Epithelial cell of proximal tubule (primary cell): ENCODE measurements around the gene TNFAIP8L1. TPM values are rescaled to one million over a fixed set of nuclear protein-coding genes. Genes with fewer than 3 reads are reported as not detected.
A peak's percentile ranks its signal among the peaks of the same experiment; 100 is the strongest.

ENCODE experiments used
- DNase-seq: peaks from one replicate; pipeline ENCODE4 v3.0.0-alpha.2; 2011; ENCODE audit warnings: low read depth
- H3K4me3 ChIP-seq: 2 replicates; pipeline ENCODE4 v1.5.1; 2011; ENCODE audit warnings: low read depth, mild to moderate bottlenecking, low read length
- total RNA-seq: library from RNA; depleted of rRNA; stranded (reverse); fragments of >200 nt; gene quantifications from 2 replicates; pipeline ENCODE4 v1.2.3, GENCODE V29; 2015
- TF ChIP-seq, protein P1 (sequence below): conservative IDR thresholded peaks from 2 replicates; pipeline ENCODE4 v1.5.1; 2012; ENCODE audit warnings: low read depth, mild to moderate bottlenecking, low read length

Gene TNFAIP8L1
- total RNA-seq: 6.7 and 7.4 TPM in 2 replicates

DNA sequence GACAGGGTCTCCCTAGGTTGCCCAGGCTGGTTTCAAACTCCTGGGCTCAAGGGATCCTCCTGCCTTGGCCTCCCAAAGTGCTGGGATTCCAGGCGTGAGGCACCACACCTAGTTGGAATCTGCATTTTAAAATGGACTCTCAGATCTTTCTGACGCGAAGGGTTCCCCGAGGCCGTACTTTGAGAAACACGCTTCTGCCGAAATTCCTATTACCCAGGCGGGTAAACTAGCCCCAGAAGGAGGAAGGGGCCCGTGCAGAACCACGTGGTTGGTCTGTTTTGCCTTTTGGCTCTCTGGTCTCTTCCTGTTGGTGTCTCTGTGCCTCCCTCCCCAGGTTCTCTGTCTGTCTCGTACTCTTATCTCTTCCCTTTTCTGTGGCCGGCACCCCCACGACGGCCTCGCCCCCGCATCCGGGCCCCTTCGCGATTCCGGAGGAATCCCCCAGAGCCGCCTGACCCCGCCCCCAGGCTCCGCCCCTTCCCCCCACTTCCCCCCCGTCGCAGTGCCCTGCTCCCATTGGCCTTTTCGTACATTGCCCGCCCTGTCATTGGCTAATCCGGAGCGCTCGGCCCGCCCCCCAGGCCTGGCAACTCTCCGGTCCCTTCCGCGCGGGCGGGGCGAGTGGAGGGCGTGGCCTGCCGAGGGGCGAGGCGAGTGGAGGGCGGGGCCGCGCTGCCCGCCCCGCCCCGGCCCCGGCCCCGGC is at the start of gene TNFAIP8L1:
Gene TNFAIP8L1, plus strand, starts transcription at position 689 of the 703 bp plus-strand sequence. CDS start 12,354 bp downstream, outside the sequence.
- H3K4me3 ChIP-seq: peak within 1 kb of the TSS; percentile 92
- TF ChIP-seq, protein P1, sequence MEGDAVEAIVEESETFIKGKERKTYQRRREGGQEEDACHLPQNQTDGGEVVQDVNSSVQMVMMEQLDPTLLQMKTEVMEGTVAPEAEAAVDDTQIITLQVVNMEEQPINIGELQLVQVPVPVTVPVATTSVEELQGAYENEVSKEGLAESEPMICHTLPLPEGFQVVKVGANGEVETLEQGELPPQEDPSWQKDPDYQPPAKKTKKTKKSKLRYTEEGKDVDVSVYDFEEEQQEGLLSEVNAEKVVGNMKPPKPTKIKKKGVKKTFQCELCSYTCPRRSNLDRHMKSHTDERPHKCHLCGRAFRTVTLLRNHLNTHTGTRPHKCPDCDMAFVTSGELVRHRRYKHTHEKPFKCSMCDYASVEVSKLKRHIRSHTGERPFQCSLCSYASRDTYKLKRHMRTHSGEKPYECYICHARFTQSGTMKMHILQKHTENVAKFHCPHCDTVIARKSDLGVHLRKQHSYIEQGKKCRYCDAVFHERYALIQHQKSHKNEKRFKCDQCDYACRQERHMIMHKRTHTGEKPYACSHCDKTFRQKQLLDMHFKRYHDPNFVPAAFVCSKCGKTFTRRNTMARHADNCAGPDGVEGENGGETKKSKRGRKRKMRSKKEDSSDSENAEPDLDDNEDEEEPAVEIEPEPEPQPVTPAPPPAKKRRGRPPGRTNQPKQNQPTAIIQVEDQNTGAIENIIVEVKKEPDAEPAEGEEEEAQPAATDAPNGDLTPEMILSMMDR: no peak
- no peak for DNase-seq

DNA sequence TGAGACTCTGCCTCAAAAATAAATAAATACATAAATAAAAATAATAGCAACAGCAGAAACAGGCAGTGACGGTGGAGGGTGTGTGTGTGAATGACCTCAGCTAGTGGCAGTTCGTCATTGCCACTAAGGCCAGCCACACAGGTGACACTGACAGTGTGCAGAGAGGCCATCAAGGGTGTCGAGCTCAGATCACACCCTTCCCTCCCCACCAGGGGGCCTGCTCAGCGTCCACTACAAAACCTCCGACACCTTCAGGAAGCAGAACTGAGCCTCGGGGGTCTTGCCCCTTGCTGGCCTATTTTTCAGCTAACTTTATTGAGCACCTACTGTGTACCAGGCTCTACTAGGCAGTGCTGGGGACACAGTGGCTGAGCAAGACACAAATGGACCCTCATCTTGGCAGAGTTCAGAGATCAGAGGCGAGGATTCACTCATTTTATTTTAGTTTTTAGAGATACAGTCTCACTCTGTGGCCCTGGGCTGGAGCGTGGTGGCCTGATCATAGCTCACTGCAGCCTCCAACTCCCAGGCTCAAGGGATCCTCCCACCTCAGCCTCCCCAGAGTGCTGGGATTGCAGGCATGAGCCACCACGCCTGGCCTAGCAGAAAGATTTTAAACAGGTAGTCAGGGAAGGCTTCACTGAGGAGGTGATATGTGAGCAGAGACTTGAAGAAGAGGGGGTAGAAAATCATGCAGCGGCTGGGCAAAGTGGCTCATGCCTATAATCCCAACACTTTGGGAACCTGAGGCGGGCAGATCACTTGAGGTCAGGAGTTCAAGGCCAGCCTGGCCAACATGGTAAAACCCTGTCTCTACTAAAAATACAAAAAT is 49.5 kb upstream of the TNFAIP8L1 start:
- DNase-seq: no peak
- TF ChIP-seq, protein P1: peak; percentile 55
- no peak overlapping the region for H3K4me3 ChIP-seq

DNA sequence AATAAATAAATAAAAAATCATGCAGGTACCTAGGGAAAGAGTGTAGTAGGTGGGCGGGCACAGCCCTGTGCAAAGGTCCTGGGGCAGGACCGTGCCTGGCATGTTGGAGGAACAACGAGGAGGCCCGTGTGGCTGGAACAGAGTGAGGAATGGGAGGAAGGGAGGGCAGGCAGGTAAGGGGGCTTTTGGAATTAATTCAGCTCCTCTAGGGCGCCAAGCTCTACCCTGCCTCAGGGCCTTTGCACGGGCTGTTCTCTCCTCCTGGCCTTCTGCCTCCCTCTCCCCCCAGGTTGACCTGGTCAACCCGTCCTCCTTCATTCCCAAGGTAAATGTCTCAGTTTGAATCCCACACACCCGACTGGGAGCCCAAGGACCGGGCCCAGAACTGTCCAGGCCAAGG is 48.8 kb upstream of the TNFAIP8L1 start:
- TF ChIP-seq, protein P1: no peak
- no peak for DNase-seq

DNA sequence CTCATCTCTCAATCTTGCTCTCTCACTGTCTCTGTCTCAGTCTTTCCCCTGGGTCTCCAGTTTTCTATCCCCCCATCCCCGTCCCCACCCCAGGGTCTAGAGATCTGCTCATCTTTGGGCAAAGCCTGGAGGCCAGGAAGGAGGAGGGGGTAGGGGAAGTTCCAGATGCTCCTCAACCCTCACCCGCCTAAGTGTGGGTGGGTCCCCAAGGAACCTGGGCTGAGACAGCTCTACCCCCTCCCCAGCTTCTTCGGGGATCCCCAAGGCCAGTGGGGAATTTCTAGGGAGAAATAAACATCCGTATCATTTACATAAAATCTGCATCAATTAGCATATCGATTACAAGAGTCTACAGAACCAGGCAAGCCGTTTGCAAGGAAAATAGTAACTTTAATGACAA is 48.0 kb upstream of the TNFAIP8L1 start:
- TF ChIP-seq, protein P1: no peak
- DNase-seq: no peak
- no peak overlapping the region for H3K4me3 ChIP-seq

More for the DNA sequence above, 48.8 kb upstream of the TNFAIP8L1 start:
- H3K4me3 ChIP-seq: no peak overlapping the region

DNA sequence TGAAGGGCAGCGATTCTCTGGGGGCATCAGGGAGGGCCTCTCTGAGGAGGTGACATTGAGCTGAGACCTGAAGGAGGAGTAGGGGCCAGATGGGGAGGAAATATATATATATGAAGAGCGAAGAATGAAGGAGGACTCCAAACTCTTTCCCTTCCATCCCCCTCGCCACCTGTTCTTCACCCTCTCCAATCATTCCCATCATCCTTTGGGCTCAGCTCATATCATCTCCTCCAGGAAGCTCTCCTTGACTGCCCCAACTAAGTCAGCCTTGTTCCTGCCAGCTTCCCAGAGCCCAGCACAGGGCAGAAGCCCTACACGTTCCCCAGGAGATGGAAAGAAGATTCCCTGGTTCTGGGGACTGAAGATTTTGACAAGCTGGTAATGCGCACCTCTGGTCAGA is 46.9 kb upstream of the TNFAIP8L1 start:
- DNase-seq: no peak
- TF ChIP-seq, protein P1: no peak
- no peak overlapping the region for H3K4me3 ChIP-seq

DNA sequence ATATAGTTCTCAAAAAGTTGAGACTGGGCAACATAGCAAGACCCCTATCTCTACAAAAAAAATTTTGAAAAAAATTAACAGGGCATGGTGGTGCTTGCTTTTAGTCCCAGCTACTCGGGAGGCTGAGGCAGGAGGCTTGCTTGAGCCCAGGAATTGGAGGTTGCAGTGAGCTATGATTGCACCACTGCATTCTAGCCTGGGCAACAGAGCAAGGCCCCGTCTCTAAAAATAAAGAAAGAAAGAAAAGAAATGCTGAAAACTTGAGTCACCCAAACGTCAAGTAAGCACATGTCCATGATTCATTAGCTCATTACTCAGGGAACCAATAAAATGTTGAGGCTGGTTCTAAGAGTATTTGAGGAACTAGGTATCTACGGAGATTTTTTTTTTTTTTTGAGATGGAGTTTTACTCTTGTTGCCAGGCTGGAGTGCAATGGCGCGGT is 45.9 kb upstream of the TNFAIP8L1 start:
- peak; percentile 20 for DNase-seq
- no peak overlapping the region for H3K4me3 ChIP-seq
- TF ChIP-seq, protein P1: no peak
